Measurements from ENCODE around the gene FBXL3.
A peak's percentile ranks its signal among the peaks of the same experiment; 100 is the strongest.

Gene FBXL3

GRCh38 chr13:77026861-77027621, at the start of gene FBXL3:
Gene FBXL3, minus strand, starts transcription at chr13:77027159. Its CDS starts 5,299 bp downstream, at chr13:77021860.
- DNase-seq (ENCODE audit: low spot score): peak; percentile 90

GRCh38 chr13:77067519-77067918, 40.6 kb upstream of the FBXL3 start:
- no peak for DNase-seq (ENCODE audit: low spot score)

GRCh38 chr13:77065461-77066147, 38.6 kb upstream of the FBXL3 start:
- no peak for DNase-seq (ENCODE audit: low spot score)

- peak; percentile 15 for DNase-seq (ENCODE audit: low spot score)
Observed at GRCh38 chr13:77062097-77062496, 35.1 kb upstream of the FBXL3 start.

GRCh38 chr13:77061362-77061761, 34.4 kb upstream of the FBXL3 start:
- no peak for DNase-seq (ENCODE audit: low spot score)

- no peak for DNase-seq (ENCODE audit: low spot score)
Observed at GRCh38 chr13:77056886-77057285, 29.9 kb upstream of the FBXL3 start.

- no peak for DNase-seq (ENCODE audit: low spot score)
Observed at GRCh38 chr13:77056382-77056781, 29.4 kb upstream of the FBXL3 start.

GRCh38 chr13:77055158-77055557, 28.2 kb upstream of the FBXL3 start:
- DNase-seq (ENCODE audit: low spot score): no peak

- no peak for DNase-seq (ENCODE audit: low spot score)
Observed at GRCh38 chr13:77053192-77053591, 26.2 kb upstream of the FBXL3 start.

- no peak for DNase-seq (ENCODE audit: low spot score)
Observed at GRCh38 chr13:77048681-77049080, 21.7 kb upstream of the FBXL3 start.

GRCh38 chr13:77047649-77048343, 20.8 kb upstream of the FBXL3 start:
- DNase-seq (ENCODE audit: low spot score): no peak

GRCh38 chr13:77042566-77043177, 15.7 kb upstream of the FBXL3 start:
- DNase-seq (ENCODE audit: low spot score): no peak

- no peak for DNase-seq (ENCODE audit: low spot score)
Observed at GRCh38 chr13:77040835-77041234, 13.9 kb upstream of the FBXL3 start.

- DNase-seq (ENCODE audit: low spot score): no peak
Observed at GRCh38 chr13:77040076-77040475, 13.1 kb upstream of the FBXL3 start.

GRCh38 chr13:77038907-77039480, 12.0 kb upstream of the FBXL3 start:
- DNase-seq (ENCODE audit: low spot score): no peak

- DNase-seq (ENCODE audit: low spot score): no peak
Observed at GRCh38 chr13:77036279-77036678, 9.3 kb upstream of the FBXL3 start.

GRCh38 chr13:77034881-77035280, 7.9 kb upstream of the FBXL3 start:
- peak; percentile 57 for DNase-seq (ENCODE audit: low spot score)

- DNase-seq (ENCODE audit: low spot score): peak; percentile 38
Observed at GRCh38 chr13:77033717-77034302, 6.9 kb upstream of the FBXL3 start.

- no peak for DNase-seq (ENCODE audit: low spot score)
Observed at GRCh38 chr13:77031656-77032243, 4.8 kb upstream of the FBXL3 start.

GRCh38 chr13:77029436-77029835, 2.5 kb upstream of the FBXL3 start:
- DNase-seq (ENCODE audit: low spot score): no peak

- DNase-seq (ENCODE audit: low spot score): peak; percentile 57
Observed at GRCh38 chr13:77028202-77028601, 1.2 kb upstream of the FBXL3 start.

All from RKO (cell line).